Limb (tissue), 2 donors: Measurements from ENCODE around the gene RASSF1.

Source experiments
- DNase-seq, 2 donors: peaks; one replicate each; pipeline ENCODE4 v3.0.0-alpha.2; 2016; ENCODE audit errors: extremely low spot score in 2 of 2

The RASSF1 gene

GRCh38 chr3:50369012-50369670 lies 28.5 kb upstream of the RASSF1 start:
- DNase-seq: no peak

DNA sequence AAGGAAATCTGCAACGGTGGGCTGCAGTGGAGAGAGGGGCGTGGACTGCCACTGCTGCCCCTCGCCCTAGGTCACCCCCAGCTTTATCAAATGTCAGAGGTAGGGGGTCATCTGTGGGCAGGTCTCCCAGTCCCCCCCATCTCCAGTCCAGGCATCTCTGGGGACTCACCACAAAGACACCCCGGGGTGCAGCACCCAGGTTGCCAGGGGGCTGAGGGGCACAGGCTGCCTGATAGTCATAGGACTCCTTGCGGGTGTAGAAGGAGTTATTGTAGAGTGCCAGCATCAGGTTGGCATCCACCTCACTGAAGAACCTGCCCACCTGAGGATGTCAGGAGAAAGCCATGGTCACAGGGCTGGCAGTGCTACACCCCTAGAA lies 25.2 kb upstream of the RASSF1 start:
- no peak for DNase-seq

DNA sequence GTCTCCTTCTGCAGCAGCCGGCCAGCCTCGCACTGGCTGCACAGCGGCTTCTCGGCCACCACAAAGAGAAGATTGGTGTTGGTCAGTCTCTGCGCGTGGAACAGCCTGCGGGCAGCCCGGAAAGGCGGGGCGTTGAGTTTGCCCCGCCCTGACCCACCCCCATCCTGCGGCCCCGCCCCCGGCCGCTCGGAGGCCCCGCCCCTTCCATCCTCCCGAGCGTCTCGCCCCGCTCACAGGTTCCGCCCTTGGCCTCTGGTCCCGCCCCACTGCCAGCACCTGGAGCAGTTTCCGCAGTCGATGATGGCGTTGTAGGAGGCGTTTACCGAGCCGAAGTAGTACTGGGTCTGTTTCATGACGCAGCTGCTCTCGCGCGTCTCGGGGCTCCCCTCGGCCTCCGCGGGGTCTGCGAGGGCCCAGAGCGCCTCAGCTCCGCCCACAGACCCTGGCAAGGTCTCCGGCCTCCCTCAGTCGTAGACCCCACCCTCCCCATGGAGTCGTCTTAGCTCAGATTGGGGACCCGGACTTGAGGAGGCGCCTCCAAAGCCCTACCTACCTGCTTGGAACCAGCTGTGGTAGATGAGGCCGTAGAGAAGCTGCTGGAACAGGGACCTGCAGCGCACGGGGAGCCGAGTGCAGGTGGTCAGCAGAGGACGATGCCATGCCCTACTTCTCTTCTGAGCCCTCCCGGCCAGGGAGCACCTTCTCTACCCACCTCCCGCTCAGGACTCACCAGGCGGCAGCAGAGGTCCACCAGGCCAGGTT lies 24.6 kb upstream of the RASSF1 start:
- peak; percentile 76 to 89 for DNase-seq

DNA sequence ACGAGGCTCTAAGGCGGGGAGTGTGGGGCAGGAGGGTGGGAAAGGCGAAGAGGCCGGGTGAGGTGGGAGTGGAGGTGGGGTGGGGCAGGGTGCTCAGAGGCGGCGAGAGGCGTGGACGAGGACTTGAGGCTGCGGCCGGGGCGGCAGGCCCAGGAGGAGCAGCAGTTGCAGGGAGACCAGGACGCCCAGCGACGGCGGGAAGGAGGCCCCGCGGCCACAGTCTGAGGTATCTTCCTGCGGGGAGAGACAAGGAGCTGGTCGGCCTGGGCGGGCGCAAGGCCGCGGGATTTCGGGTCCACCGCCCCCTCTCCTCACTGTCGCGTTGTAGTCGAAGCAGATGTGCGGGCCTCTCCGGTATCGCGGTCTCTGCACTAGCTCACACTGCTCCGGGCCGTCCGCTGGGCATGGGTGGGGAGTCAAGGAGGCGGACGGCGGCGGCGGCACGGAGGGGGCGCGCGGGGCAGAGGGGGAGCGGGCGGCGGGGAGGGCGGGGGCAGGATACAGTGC lies 24.0 kb upstream of the RASSF1 start:
- DNase-seq: no peak

GRCh38 chr3:50359760-50360110 lies 19.1 kb upstream of the RASSF1 start:
- no peak for DNase-seq

DNA sequence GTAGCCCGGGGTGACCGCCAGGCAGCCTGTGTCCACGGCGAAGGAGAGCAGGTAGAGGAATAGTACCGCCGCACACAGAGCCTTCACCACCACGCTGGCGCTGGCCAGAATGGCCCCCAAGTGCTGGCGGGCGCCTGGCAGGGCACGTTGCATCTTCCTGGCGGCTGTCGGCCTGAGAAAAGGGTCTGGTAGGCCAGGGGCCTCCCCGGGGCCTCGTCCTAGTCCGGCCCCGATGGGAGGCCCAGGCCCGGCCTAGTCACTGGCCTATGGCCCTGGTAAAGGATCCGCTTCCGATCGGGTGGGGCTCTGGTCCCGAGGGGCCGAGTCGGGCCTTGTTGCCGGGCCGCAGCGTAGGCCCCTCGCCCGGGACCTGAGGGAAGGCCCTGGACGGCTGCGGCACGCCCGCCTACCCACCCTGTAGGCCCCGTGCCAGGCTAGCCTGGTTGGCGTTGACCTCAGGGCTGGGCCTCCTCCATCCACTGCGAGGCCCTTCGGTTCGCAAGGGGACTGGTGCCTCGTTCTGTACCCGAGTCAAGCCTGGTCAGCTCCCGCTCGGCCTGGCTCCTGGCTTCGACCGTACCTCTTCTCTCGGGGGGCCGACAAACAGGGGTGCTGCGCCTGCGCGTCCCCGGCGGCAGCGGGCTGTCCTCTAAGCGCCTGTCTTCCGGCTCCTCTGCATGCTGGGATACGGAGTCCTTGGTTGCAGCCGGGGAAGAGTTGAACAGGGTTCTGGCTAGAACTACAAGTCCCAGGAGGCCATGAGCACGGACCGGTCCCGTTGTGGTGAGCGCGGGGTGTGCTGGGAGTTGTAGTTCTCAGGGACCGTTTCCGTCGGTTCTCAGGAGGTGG lies 18.5 kb upstream of the RASSF1 start, which contains the start of gene TMEM115:
Gene TMEM115 (minus strand): TSS at position 611 of the 849 bp plus-strand sequence. CDS start 458 bp downstream, at position 153.
- peak; percentile 95 to 100 for DNase-seq

DNA sequence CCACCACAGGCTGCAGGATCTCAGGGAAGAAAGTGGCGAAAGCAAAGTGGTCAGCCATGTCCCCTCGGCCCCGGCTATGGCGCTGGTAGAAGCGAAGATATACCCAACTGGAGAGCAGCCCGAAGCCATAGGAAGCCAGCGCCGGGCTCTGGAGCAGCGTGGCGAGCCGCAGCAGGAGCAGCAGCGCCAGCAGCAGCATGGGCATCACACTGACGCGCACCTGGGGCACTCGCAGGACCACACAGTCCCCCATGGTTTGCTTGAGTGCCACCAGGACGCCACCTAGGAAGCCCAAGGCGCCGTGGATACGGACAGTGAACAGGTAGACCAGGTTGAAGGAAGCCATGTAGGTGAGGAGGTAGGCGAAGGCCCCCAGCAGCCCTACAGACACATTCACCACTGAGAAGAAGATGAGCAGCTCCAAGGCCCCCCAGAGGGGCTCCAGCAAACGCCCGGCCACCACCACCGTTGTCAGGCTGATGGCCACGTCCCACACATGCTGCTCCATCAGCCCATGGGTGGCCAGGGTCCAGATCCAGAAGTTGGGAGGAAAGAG lies 17.8 kb upstream of the RASSF1 start:
- DNase-seq: no peak

GRCh38 chr3:50357481-50357880 lies 16.8 kb upstream of the RASSF1 start:
- no peak for DNase-seq

DNA sequence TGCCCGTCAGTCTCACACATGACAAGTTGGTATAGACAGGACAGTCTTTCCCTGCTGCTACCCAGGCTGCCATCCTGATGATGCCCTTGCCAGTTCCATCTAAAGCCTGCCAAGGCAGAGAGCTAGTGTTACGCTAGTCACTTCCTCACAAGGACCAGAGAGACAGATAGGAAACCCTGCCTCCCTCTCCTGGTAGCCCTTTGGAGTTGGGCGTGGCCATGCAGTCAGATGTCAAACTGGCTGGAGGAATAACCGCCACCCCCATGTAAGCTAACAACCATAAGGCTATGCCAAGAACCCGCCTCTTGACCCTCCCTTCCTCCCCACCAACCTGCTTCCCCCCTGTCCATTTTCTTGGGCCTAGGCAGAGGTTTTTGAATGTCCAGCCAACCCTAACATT lies 15.9 kb upstream of the RASSF1 start:
- DNase-seq: no peak

DNA sequence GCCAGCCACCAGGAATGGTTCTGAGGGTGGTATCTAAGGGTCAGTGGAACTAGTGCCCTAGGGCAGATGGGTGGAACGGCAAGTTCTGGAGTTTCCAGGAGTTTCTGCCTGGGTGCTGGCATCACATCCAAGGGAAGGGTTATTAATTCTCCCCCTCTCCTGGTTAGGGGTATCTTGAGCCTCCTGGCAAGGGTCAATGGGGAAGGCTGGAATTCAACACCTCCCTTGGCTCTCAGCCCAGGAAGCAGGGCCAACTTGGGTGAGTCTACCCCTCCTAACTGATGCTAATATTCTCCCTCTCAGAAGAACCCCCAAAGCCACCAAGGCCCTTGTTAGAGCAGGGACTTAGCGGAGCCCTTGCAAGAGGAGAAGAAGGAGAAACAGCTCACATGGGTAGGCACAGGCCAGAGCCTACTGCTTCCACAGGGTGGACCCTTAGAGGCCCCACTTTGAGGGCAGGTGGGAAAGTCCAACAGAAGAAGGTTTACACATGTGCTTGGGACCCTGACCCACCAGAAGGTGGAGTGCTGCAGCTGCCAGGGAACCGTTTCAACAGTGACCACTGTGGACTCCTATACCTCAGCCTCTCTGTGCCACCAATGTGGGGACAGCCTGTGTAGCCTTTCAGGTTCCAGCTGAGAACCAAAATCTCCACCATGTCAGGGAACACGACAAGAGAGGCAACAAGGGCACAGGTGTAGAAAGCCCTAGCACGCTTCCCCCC lies 15.4 kb upstream of the RASSF1 start:
- no peak for DNase-seq

DNA sequence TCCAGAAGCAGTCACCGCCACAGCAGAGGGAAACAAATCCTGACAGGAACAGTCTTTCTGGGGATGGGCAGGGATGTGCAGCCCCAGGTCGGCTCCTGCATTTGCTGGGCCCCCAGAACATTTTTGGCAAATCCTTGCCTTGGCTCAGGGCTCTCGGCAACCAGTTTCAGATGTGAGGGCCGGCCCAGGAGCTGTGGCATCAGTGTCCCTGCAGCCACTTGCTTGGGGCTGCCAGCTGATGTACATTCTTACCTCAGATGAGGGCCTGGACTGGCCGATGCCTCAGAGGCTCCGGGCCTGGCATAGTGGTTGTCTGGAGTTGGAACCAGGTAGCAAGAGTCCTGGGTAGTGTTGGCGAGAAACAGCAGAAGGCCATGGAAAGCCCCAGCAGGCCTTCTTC lies 14.2 kb upstream of the RASSF1 start:
- DNase-seq: no peak

DNA sequence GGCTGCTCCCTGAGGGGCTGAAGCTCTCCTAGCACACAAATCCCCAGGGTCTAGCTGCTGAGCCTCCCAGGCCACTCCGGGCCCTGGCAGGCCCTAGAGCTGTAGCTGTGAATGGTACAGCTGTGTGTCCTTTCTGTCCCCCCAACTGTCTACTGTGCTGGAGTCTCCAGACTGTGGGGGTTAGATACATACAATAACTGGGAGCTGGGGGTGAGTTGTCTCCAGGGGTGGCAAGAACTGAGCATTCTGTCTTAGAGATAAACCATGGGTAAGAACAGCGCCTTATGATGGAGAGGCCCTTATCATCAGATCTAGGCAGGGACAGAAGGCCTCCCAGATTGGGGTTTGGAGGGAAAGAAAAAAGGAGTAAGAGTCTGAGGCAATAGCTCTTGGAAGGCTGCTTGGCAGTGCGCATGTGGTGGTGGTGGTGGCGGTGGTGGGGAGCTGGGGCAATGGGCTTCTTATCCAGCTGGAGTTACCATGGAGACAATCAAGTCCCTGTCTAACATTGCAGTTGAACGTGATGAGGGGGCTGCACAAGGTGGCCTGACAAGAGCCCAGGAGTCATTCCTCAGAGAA lies 13.6 kb upstream of the RASSF1 start:
- DNase-seq: no peak

GRCh38 chr3:50353245-50354004 lies 12.8 kb upstream of the RASSF1 start:
- DNase-seq: no peak

DNA sequence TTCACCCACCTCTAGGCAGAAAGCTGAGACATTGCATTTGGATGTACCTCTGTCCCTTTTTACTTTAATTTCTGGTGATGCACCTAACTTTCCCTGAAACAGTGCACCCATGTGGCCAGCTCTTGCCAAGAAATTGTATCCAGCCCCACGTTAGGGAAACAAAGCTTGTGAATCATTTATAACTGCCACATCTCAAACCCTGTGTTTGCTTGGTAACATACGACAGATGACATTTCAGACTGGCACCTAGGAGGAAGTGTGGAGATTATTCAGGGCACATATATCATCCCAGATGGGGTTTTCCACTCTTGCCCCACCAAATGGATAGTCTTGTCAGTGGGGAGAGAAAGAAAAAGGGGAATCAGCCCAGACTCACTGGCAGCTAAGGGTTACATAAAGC lies 12.1 kb upstream of the RASSF1 start:
- DNase-seq: no peak

GRCh38 chr3:50351323-50351697 lies 10.7 kb upstream of the RASSF1 start:
- no peak for DNase-seq

DNA sequence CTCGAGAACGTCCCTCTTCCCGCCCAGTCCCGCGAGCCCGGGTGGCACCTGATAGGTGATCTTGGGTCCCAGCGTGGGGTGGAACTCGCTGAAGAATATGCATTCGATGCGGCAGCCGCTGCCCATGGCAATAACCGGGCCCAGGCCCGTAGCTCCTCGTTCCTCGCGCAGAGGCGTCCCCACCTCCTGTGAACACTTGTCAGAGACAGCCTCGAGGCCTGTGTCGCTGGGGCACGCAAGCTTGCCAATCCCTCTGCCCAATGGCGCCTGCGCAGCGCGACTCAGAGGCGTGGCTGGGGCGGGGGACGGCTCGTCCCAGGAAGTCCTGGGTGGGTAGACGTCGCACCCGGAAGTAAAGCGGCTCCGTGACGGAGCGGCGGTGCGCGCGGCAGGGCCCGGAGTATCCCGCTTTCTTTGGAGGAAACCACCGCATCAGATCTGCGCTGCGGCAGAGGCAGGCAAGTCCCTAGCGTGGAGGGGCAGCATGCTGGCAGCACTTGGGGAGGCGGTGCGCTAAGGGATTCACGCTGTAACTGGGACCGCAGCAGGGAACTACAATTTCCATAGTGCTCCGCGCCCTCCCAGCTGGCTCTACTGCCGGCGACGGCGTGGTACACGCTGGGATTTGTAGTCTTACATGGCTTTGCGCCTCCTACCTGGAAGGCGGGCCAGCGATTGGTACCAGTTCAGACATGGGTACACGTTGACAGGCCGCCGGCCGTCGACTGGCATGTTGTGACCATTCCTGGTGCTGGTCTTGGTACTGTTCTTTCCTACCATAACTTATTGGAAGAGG lies 10.1 kb upstream of the RASSF1 start, which contains the start of the genes CYB561D2 and NPRL2:
Gene CYB561D2 (plus strand): TSS at position 336 of the 796 bp plus-strand sequence. CDS start 572 bp downstream, outside the sequence.
Gene NPRL2 (minus strand): TSS at position 249 of the 796 bp plus-strand sequence. CDS start 123 bp downstream, at position 126.
- peak; percentile 95 to 96 for DNase-seq

- no peak for DNase-seq
These were observed 9.5 kb upstream of the RASSF1 start for GRCh38 chr3:50350213-50350526.

GRCh38 chr3:50347187-50347813 lies 6.7 kb upstream of the RASSF1 start:
- peak; percentile 74 to 85 for DNase-seq
